Gastroesophageal sphincter (tissue), 3 donors: ENCODE measurements around the gene TSTD1.

Experiments used
- CTCF ChIP-seq, 4 experiments: fragments of 200-600 bp in 2 of 4; fragments of 450-650 bp in 2 of 4; sonication (generic) in 1 of 4; IDR thresholded peaks; one replicate each; pipeline ENCODE4 v1.5.1; 2017 to 2019; ENCODE audit warnings: antibody characterized with exemption in 4 of 4, mild to moderate bottlenecking in 2 of 4, moderate library complexity in 2 of 4
- POLR2A ChIP-seq, 2 donors: fragments of 450-650 bp; IDR thresholded peaks; one replicate each; pipeline ENCODE4 v1.6.1; 2017; ENCODE audit warnings: antibody characterized with exemption in 2 of 2, mild to moderate bottlenecking in 2 of 2, moderate library complexity in 1 of 2
- POLR2AphosphoS5 ChIP-seq: sonication (generic); formaldehyde crosslinking; IDR thresholded peaks from one replicate; pipeline ENCODE4 v1.6.1; 2017; ENCODE audit warnings: antibody characterized with exemption

- TF ChIP-seq POLR2A (IDR thresholded peaks at IDR 0.05), result no peak
- no peak for TF ChIP-seq CTCF (IDR thresholded peaks at IDR 0.05)
- TF ChIP-seq POLR2AphosphoS5, result no peak
These were observed 34.8 kb upstream of the TSTD1 start for GRCh38 chr1:161073474-161074121.
